ENCODE data around the gene TRIM32.

Gene TRIM32

DNA sequence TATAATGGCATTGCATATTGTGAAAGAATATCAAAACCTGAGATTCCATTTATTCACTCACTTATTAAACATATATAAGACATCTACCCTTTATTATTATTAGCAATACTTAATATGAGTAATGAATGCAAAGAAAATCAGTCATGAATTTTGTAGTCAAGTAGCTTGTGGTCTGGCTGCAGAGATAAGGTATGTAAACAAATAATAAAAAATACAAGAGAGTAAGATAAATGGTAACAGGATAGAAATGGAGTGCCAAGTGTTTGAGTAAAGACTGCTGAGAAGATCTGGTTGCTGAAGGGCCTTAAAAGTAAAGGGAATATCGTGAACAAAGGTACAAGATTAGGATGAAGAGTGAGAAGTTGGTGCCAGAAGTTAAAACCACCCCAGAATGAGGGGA lies 18.4 kb downstream of the TRIM32 start:
- DNase-seq (ENCODE audit: low spot score): no peak

DNA sequence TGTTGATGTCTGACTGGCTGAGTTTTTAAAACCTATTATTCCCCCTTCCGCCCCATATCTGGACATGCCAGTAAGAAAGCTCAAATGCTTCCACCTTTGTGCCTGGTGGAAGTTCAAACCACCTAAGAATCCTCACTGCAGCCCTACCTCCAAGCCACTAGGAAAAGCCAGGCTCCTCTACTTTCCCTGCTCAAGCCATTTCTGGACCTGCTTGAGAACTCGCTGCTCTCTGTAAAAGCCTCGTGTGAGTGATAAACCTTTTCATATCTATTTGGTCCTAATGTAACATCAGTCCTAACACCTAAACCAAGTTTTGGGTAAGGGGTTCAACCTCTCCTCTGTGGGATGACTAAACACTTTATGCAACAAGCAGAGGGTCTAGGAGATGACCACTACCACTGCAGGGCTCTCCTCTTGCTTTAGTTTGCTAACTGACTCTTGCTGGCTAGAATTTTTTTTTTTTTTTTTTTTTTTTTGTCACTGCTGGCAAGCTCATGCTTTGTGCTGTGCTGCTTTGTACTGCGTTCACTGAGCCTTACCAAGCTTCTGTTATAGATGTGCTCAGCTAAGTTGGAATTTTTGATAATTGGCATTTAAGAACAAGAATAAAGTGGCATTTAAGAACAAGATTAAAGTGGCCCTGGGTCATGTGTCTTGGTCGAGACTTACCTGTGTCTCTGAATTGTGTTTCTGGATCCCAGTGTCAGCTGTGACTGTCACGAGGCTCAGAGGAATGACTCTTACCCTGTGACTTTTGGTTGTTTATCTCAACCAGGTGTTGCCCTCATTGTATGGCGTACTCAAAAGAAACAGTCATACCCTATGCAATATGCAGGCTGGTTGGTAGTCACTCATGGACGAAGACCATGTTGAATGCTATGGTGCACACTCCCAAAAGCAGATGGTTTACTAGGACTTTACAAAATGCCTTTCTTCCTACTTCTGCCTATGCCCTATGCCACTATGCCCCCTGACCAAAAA lies 19.5 kb downstream of the TRIM32 start:
- no peak for DNase-seq (ENCODE audit: low spot score)

DNA sequence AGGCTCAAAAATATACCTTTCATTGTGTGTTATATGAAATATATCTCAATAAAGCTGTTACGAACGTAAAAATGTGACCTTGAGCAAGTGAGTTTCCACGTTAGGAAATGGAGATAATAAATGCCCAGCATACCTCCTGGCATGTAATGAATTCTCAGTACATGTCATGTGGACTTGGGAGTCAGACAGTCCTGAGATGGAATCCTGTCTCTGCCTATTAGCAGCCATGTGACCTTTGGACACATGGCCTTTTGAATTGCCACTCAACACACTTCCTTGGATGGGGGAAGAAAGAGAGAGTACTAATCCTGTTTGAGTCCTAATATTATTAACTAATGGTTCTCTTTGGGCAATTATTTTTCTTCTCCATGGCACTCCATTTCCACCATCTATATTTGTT lies 25.7 kb downstream of the TRIM32 start:
- no peak for DNase-seq (ENCODE audit: low spot score)

DNA sequence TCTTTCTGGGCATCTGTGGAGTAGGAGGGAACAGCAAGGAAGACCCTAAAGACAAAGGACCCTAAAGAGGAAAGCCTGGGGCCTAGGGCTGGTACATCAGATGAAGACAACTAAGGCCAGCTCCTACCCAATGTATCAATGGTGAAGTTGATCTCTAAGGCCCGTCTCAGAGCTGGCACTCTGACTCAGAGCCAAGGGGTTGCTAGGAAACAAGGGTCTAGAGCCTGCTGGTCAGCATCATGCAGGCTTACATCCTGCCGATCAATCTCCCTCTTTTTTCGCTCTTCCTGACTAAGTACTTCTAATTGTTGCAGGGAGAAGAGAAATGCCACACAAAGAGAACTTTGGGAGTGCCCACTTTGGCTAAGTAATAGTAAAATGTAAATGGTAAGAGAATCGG lies 26.2 kb downstream of the TRIM32 start:
- no peak for DNase-seq (ENCODE audit: low spot score)

DNA sequence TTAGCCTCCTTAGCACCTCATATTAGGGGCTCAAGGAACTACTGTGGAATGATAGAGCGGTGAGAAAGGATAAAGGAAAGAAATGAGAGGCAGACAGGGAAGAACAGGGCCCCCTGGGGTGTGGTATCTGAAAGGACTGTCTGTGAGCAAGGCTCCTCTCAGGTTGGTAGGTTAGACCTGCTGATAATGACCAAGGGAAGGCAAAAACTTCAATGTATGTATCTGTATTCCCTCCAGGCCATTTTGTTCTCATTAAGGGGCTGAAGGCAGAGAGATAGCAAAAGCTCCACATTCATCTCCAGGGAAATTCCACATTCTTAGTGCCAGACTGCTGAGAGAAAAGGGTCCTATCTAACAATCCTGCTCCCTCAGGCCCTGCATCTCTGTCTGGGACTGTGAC lies 28.6 kb downstream of the TRIM32 start:
- DNase-seq (ENCODE audit: low spot score): no peak

DNA sequence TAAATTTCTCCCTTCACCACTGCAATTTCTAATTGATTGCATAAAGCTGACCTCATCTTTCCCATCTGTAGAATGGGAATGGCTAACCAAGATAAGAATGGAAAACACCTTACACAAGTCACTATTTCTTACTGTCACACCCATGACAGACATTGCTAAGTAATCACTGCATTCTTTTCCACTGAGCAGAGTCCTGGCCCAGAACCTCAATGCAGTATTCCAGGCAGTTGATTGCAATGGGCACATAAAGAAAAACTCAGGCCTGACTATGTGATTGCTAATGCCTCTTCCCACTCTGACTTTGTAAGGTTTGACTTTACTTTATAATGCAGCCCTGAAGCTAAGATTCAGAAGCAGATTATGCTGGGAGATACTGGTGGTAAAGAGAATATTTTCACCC lies 29.3 kb downstream of the TRIM32 start:
- no peak for DNase-seq (ENCODE audit: low spot score)

DNA sequence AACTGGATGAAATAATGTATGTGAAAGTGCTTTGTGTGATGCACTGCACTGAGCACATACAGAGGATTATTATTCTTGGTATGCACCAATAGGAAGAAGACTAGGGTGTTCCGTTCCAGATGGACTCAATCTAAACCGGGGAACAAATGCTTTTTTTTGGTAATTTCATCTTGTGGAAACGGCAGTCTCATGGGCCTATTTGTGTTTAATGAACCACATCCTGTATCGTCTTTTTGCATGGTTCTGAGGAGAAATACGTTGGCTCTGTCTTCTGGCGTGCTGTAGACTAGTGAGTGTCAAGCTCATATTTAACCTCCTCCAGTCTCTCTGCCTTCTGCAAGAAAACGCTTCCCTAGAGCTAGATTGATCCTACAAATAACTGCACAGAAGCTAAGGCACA lies 30.0 kb downstream of the TRIM32 start:
- DNase-seq (ENCODE audit: low spot score): no peak

DNA sequence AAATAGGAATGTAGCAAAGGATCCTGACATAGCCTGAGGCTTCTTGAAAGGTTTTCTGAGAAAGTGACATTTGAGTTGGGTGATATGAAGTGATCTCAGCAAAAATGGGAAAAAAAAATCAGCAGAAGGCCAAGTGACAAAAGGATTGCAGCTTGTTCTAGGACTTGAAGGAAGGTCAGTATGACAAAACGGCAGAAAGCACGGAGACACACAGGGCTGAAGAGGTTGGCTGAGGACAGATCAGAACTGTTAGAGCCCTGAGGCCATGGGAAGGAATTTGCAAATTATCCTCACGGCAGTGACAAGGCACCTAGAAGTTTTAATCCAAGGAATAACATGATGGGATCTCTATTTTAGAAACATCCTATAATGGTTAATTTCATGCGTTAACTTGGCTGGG lies 31.0 kb downstream of the TRIM32 start:
- DNase-seq (ENCODE audit: low spot score): no peak

DNA sequence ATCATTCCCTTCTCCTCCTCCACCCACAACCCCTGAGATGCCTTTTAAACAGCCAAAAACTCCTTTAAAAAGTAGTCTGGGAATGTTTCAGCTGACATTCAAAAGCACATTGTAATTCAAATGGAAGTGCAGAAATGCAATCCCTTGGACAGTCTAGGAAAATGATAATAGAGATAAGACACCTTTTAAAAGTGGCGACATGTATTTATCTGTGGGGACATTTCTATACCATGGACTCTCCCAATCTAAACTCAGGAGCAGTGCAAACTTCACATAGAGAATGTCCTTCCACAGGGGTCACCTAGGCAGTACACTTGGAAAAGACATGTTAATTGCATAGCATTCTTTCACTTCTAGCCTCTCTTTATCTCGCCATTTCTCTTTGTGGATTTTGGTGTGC lies 33.0 kb downstream of the TRIM32 start:
- no peak for DNase-seq (ENCODE audit: low spot score)

DNA sequence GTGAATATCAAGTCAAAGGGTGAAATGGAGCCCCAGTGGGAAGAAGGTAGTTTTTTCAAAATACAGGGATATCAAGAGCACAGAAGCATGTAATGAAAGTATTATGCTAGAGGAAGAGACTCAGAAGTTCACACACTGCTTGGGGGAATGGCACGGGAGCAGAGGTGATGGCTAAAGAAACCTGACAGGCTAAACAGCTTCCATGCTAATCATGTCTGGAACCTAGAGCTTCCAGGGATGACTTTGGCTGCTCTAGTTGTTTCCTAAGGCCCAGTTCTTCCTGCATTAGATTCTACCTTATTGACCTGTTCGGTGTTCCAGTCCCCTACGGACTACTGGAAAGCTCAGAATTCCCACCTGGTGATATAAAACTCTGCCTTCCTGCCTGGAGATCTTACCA lies 34.3 kb downstream of the TRIM32 start:
- no peak for DNase-seq (ENCODE audit: low spot score)

DNA sequence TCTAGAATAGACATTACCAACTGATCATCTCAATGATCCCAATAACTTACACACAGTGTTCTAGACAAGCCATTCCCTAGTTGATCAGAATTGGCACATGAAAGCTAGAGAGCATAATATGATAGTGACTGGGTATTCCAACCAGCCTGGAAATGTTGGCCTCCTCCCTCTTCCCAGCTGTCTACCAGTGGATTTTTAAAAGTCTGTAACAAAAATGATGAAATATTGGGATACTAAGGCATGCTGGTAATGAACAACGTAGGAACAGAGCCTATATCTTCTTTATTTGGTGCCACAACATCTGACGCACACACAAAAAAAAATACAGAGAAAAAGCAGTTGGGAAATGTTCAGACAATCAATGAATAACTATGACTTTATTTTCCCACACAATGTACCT lies 34.8 kb downstream of the TRIM32 start:
- DNase-seq (ENCODE audit: low spot score): no peak

DNA sequence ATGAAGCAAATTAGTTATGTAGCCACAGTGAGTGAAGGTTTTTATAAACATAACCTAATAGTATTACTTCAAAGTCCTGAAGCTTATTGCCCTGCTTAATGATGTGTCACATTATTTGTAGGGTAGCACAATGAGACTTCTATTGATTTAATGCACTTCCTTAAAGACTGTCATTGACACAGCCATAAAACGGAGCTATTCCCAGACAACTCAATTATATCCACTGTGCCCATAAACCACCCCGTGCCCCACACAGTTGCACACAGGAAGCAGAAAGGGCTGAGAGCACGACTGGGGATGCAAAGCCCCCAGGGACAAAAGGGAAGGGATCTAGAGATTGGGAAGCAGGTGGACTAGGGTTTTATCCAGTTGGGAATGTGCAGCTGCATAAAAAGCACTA lies 37.0 kb downstream of the TRIM32 start:
- no peak for DNase-seq (ENCODE audit: low spot score)

DNA sequence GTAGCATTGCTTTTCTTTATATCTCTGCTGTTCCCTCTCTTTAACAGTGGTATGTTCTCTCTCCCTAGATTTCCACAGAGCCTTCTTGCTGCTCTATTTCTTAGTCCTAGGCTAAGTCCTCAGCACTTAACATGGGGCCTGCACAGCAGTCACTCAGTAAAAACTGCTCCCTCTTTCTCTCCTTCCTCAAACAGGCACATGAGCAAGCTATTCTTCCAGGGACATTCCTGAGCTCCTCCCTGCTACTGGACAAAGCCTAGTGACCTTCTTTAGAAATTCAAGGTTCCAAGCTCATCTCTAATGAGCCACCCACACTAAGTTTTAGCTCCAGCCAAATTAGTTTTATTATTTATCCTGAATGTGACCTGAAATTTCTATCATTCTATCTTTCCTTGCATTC lies 39.5 kb downstream of the TRIM32 start:
- DNase-seq (ENCODE audit: low spot score): no peak

DNA sequence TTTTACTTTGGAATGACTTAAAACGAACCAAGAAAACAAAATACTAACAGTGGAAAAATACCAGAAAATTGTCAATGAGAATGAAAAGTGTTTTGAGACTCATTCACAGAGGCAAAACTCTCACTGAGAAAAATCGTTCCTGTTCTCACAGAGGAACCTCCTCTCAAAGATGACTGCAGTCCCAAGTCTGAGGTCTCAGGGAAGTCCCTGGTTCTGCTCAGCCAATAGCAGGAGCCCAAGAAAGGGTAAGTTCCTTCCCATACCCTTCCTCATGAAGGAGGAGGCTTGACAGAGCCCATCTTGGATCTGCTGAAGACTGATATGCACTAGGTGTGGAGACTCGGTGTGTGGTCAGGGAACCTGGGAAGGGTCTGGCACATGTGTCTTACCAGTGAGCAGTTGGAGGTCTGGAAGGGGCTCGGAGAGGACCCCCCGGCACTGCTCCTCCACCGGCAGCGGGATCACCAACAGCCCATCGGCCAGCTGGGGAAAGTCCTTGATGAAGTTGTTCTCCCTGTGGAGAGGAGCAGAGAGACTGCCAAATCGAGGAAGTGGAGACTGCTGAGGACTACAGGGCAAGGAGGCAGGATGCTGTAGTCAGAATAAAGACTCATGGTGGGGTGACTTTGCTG lies 46.0 kb downstream of the TRIM32 start:
- no peak for DNase-seq (ENCODE audit: low spot score)

DNA sequence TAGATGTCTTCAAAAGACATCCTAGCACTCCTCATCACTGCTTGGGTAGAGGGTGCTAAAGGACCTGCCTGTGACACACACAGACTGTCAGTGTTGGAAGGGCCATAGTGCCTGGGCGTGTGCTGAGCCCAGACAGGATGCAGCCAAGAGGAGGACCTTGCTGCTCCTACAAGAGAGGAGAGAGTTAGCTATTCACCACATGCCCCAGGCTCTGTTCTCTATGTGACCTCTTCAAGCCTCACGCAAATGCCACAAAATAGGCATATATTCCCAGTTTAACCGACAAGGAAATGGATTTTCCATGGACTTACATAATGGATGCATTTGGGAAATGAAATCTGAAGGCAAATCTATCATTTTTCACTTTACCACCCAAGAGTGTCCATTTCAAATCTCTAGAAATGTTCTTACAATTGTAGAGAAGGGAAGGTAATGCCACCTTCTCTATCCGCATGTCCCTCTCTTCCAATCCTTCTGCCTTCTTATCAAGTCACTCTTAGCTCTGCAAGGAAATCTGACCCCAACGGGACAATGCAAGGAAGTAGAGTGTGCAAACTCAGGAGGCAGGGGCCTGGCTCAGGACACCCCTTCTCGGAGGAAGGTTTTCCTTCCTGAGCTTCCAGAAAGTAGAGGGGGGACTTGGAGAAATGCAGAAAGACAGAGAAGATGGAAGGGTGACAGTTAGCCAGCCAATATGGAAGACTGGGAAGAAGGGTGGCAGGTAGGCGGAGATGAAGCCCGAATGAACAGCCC lies 49.5 kb downstream of the TRIM32 start:
- DNase-seq (ENCODE audit: low spot score): no peak

DNA sequence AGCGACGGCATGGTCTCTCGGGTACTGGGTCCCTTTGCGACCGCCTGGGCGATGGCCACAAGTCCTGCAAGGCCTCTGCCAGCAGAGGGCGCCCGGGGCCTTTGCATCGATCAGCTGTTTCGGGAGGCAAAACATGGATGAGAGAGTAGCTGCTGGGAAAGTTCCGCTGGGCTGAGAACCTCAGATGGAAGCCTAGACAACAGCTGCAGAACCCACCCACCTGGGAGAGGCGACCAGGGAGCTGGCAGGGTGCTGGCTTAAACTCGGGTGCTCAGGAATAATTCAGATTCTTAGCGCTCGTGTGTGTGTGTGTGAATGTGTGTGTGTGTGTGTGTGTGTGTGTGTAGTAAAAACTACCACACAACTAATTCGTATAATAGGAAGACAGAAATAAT lies 50.0 kb downstream of the TRIM32 start:
- DNase-seq (ENCODE audit: low spot score): peak; percentile 80

DNA sequence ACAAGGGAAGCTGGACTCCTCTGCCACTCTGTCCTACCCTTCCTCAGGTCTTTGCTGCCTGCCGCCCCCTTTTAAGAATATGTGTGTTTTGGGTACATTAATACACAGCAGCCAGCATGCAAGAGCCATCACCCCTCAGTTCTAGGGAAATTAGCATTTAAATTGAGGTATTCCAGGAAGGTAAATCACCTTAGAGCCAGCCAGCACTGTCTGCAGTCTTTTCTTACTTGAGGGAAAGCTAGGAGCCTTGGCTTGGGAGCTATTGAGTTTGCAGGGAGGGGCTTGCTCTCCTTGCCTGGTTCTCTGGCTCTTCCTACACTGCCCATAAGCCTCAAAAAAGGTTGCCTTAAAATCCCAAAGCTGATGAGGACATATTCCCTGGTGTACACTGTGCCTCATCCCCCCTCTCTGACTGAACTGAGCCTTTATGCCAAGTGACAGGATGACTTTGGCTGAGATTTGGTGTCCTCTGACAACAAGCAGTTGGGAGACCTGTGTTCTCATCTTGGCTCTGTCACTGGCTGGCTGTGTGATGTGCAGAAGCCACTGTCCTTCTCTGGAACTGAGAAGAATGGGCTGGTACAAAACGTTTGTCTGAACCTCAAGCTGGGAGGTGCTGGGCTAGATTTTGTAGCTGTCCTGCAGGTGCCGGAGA lies 54.1 kb downstream of the TRIM32 start:
- DNase-seq (ENCODE audit: low spot score): no peak

DNA sequence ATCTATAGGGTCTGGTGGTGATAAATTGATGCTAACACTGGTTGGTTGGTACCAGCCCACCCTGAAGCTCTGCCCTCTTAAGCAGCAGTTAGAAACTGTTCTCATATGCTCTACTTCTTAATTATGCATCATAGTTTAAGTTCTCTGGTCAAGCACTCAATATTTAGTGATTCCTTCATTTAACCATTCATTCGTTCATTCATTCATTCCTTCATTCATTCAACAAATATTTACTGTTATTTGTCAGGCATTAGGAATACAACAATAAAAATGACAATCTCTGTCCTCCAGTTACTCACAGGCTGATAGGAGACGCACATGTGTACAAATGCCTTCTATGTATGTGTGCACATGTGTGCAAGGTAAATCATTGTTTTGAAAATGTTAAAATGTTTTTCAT lies 54.6 kb downstream of the TRIM32 start:
- DNase-seq (ENCODE audit: low spot score): no peak

DNA sequence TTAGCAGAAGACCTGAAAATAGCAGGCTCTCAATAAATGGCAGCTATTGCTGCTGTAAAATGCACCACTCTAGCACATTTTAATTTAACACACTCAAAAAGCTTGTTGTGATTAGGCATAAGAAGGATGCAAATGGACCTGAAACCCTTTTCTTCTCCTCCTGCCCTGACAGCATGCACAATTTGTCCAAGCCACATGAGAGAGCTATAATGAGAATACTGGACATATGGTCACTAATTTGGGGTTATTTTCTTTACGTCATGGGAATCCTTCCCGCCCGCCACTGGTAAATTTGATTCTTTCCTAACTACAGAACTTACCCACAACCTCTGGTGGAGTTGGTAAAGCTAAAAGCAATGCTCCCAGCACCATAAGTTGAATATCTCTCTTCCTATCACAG lies 62.1 kb downstream of the TRIM32 start:
- DNase-seq (ENCODE audit: low spot score): no peak

DNA sequence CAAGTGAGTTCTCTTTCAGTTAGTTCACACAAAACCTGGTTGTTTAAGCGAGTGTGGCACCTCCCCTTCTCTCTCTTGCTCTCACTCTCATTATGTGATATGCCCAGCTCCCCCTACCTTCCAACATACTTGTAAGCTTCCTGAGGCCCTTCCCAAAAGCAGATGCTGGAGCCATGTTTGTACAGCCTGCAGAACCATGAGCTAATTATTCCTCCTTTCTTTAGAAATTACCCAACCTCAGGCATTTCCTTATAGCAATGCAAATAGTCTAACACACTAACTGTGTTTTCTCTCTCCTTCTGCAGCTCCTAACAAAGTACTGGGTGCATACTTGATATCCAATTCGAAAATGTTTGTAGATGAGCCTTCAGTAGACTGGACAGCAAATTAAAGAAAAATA lies 62.7 kb downstream of the TRIM32 start:
- DNase-seq (ENCODE audit: low spot score): no peak

DNA sequence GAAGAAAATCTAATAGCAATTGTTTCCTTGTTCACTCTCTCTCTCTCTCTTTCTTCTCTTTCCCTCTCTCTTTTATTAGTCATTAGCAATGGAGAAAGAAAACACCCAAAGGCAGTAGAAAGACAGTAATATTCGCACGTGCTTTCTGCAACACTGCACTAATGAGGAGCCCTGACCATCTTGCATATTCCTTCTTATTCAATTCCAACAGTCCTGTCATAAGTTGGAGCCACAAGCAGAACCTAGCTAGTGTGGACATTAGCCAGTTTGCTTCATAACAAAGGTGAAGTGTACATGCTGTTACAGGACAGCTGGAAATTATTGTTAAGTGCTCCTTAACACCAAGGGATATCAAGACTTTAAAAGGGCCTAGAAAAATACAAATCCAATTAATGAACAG lies 63.4 kb downstream of the TRIM32 start:
- DNase-seq (ENCODE audit: low spot score): no peak

Data from pons (tissue), 1 donor.